Measurements from ENCODE around the gene BANK1. TPM values are rescaled to one million over a fixed set of nuclear protein-coding genes. Genes with fewer than 3 reads are reported as not detected.

The BANK1 gene
- total RNA-seq, 1 donor from 2014 or later = 12.6 TPM

- H3K4me3 ChIP-seq = no peak overlapping the region
- no peaks in the 10 kb centered on the region for H3K27me3 ChIP-seq
- ATAC-seq (no peak), DNase-seq (no peak)
- no peak for TF ChIP-seq CTCF (IDR thresholded peaks at IDR 0.05)
- H3K27ac ChIP-seq = no peak overlapping the region
- no peaks in the 10 kb centered on the region for H3K36me3 ChIP-seq
- no peaks in the 10 kb centered on the region for H3K9me3 ChIP-seq
- intact Hi-C loops (cut with DNase I) = no loop called here
- H3K4me1 ChIP-seq = no peaks in the 10 kb centered on the region
These were observed 274.4 kb downstream of the BANK1 start for GRCh38 chr4:102064747-102065442.

GRCh38 chr4:102076622-102077021, 286.1 kb downstream of the BANK1 start:
- intact Hi-C loops (cut with DNase I) = no loop called here
- DNase-seq = no peak
- H3K4me3 ChIP-seq = no peak overlapping the region
- no peak for ATAC-seq
- no peaks in the 10 kb centered on the region for H3K4me1 ChIP-seq
- H3K27ac ChIP-seq = no peak overlapping the region
- H3K36me3 ChIP-seq = no peaks in the 10 kb centered on the region
- no peak for TF ChIP-seq CTCF (IDR thresholded peaks at IDR 0.05)
- no peaks in the 10 kb centered on the region for H3K9me3 ChIP-seq
- H3K27me3 ChIP-seq = no peaks in the 10 kb centered on the region

DNA sequence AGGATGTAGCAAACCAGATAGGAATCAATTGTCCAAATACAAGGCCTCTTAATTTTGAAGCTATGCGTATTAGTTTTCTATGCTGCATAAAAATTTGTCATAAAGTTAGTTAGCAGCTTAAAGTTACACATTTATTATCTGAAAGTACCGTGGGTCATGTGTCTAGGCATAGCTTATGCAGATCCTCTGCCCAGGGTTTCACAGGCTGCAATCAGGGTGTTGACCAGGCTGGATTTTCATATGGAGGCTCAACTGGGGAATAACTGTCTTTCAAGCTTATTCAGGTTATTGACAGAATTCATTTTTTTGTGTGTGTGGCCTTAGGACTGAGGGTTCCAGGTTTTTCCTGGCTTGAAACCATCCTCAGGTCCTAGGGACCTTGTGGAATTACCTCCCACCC, 289.7 kb downstream of the BANK1 start:
- Histone ChIP-seq H3K4me1 (no peaks in the 10 kb centered on the region), H3K36me3 (no peaks in the 10 kb centered on the region), H3K9me3 (no peaks in the 10 kb centered on the region), H3K27ac (no peak overlapping the region), H3K4me3 (no peak overlapping the region), H3K27me3 (no peaks in the 10 kb centered on the region)
- intact Hi-C loops (cut with DNase I) = no loop called here
- TF ChIP-seq CTCF (IDR thresholded peaks at IDR 0.05) = no peak
- DNase-seq (no peak), ATAC-seq (no peak)

GRCh38 chr4:102089850-102090621, 299.5 kb downstream of the BANK1 start:
- ATAC-seq (no peak), DNase-seq (no peak)
- no peaks in the 10 kb centered on the region for H3K27me3 ChIP-seq
- H3K27ac ChIP-seq = no peak overlapping the region
- no peaks in the 10 kb centered on the region for H3K9me3 ChIP-seq
- no peaks in the 10 kb centered on the region for H3K4me1 ChIP-seq
- no peak for TF ChIP-seq CTCF (IDR thresholded peaks at IDR 0.05)
- intact Hi-C loops (cut with DNase I) = no loop called here
- H3K36me3 ChIP-seq = no peaks in the 10 kb centered on the region
- no peak overlapping the region for H3K4me3 ChIP-seq

GRCh38 chr4:102091656-102092055, 301.1 kb downstream of the BANK1 start:
- H3K4me3 ChIP-seq = no peak overlapping the region
- no peak for TF ChIP-seq CTCF (IDR thresholded peaks at IDR 0.05)
- no peak for ATAC-seq
- H3K27me3 ChIP-seq = no peaks in the 10 kb centered on the region
- H3K4me1 ChIP-seq = no peaks in the 10 kb centered on the region
- intact Hi-C loops (cut with DNase I) = no loop called here
- no peak for DNase-seq
- no peaks in the 10 kb centered on the region for H3K36me3 ChIP-seq
- no peaks in the 10 kb centered on the region for H3K9me3 ChIP-seq
- H3K27ac ChIP-seq = no peak overlapping the region
